Keratinocyte (primary cell): ENCODE results near the gene GJE1. TPM values are rescaled to one million over a fixed set of nuclear protein-coding genes. Genes with fewer than 3 reads are reported as not detected.
A peak's percentile ranks its signal among the peaks of the same experiment; 100 is the strongest.

Experiments
- DNase-seq: peaks from one replicate; pipeline ENCODE4 v3.0.0-alpha.2; 2011; ENCODE audit warnings: low read depth, missing footprints, low spot score
- FAIRE-seq: peaks from 2 replicates; lab custom pipeline; 2011; peaks lifted over from hg19 to GRCh38; lab: Jason Lieb, UNC
- H2AFZ ChIP-seq: 2 replicates; pipeline ENCODE4 v1.6.0; 2012; ENCODE audit warnings: low read length, control low read depth, inconsistent platforms; ENCODE audit not compliant: control insufficient read depth
- H3K27ac ChIP-seq: 2 replicates; pipeline ENCODE4 v1.5.1; 2011; ENCODE audit warnings: low read length; ENCODE audit not compliant: control insufficient read depth, insufficient read depth
- H3K27me3 ChIP-seq: 3 replicates; pipeline ENCODE4 v1.6.0; 2011; ENCODE audit warnings: low read length; ENCODE audit not compliant: control insufficient read depth, insufficient read depth; ENCODE audit errors: extremely low read depth
- H3K36me3 ChIP-seq, 2 experiments: 2 replicates in 1 of 2; 3 replicates in 1 of 2; pipeline ENCODE4 v1.5.1; 2011; ENCODE audit warnings: low read length in 2 of 2, mild to moderate bottlenecking in 1 of 2; ENCODE audit not compliant: control insufficient read depth in 2 of 2, insufficient read depth in 2 of 2; ENCODE audit errors: extremely low read depth in 1 of 2
- H3K4me1 ChIP-seq: 3 replicates; pipeline ENCODE4 v1.5.1; 2011; ENCODE audit warnings: low read length; ENCODE audit not compliant: control insufficient read depth, insufficient read depth; ENCODE audit errors: extremely low read depth
- H3K4me2 ChIP-seq: 3 replicates; pipeline ENCODE4 v1.6.0; 2011; ENCODE audit warnings: low read depth, low read length; ENCODE audit not compliant: control insufficient read depth, insufficient read depth; ENCODE audit errors: extremely low read depth
- H3K4me3 ChIP-seq, 3 experiments: fragments of 200-600 bp in 1 of 3; sonication (generic) in 1 of 3; 2 replicates in 2 of 3; 3 replicates in 1 of 3; pipeline ENCODE4 v1.5.1; 2011 to 2016; ENCODE audit warnings: low read length in 3 of 3, mild to moderate bottlenecking in 3 of 3, control low read depth in 2 of 3, inconsistent platforms in 1 of 3, low read depth in 1 of 3, mixed read lengths in 1 of 3, mixed run types in 1 of 3, moderate library complexity in 1 of 3; ENCODE audit not compliant: control insufficient read depth in 2 of 3, insufficient read depth in 2 of 3; ENCODE audit errors: extremely low read depth in 1 of 3
- H3K79me2 ChIP-seq: 2 replicates; pipeline ENCODE4 v1.6.0; 2012; ENCODE audit warnings: low read length; ENCODE audit not compliant: control insufficient read depth, insufficient read depth
- H3K9ac ChIP-seq: 3 replicates; pipeline ENCODE4 v1.6.0; 2011; ENCODE audit warnings: low read length; ENCODE audit not compliant: control insufficient read depth, insufficient read depth; ENCODE audit errors: extremely low read depth
- H3K9me1 ChIP-seq: 3 replicates; pipeline ENCODE4 v1.6.0; 2011; ENCODE audit warnings: low read length; ENCODE audit not compliant: control insufficient read depth, insufficient read depth; ENCODE audit errors: extremely low read depth
- H3K9me3 ChIP-seq: 2 replicates; pipeline ENCODE4 v1.5.1; 2012; ENCODE audit warnings: low read depth, low read length; ENCODE audit not compliant: control insufficient read depth
- H4K20me1 ChIP-seq: 3 replicates; pipeline ENCODE4 v1.6.0; 2011; ENCODE audit warnings: low read length; ENCODE audit not compliant: control insufficient read depth, insufficient read depth; ENCODE audit errors: extremely low read depth
- EZH2 ChIP-seq: IDR thresholded peaks from one replicate; pipeline ENCODE4 v1.6.1; 2012; ENCODE audit warnings: inconsistent platforms, mild to moderate bottlenecking, low read length, moderate library complexity
- dilution Hi-C: fragments of 300-500 bp; cut with MboI; formaldehyde crosslinking; loops from one replicate; pipeline ENCODE4 v1.7.0; 2020; ENCODE audit warnings: low sequenced_read_pairs; ENCODE audit not compliant: extremely low pct_ligation_motif_present
- polyA plus RNA-seq, 5 experiments: library from polyadenylated mRNA; depleted of rRNA in 3 of 5; stranded (reverse) in 3 of 5; stranded (forward) in 1 of 5; unstranded in 1 of 5; fragments of >200 nt; gene quantifications; 1 replicate in 1 of 5; 2 replicates in 3 of 5; 3 replicates in 1 of 5; pipeline versions ENCODE4 v1.2.1 to v1.2.3, GENCODE V29; 2011 to 2012; ENCODE audit warnings: missing spikeins in 2 of 5, low read depth in 1 of 5, low replicate concordance in 1 of 5
- TF ChIP-seq, protein P1 (sequence below), 3 experiments: IDR thresholded peaks in 1 of 3; conservative IDR thresholded peaks in 1 of 3; optimal IDR thresholded peaks in 1 of 3; 2 replicates in 2 of 3; 3 replicates in 1 of 3; pipeline versions ENCODE3 to v1.5.1; 2011; ENCODE audit warnings: low read length in 3 of 3, mild to moderate bottlenecking in 3 of 3, moderate library complexity in 2 of 3, control low read depth in 1 of 3, inconsistent platforms in 1 of 3; ENCODE audit not compliant: insufficient read depth in 2 of 3; ENCODE audit errors: extremely low read depth in 1 of 3

Gene GJE1
- polyA plus RNA-seq, 1 donor (not counting 4 experiments of a cell fraction or from before 2014, with no cell fraction given) = not detected

GRCh38 chr6:142146828-142147662 lies 14.3 kb downstream of the GJE1 start, which contains the start of the genes NMBR and VTA1:
Gene NMBR, minus strand, starts transcription at chr6:142147122. Its CDS starts 58,464 bp downstream, at chr6:142088658.
Gene VTA1, plus strand, starts transcription at chr6:142147263. Its CDS starts 25 bp downstream, at chr6:142147288.
- Histone ChIP-seq H3K4me1 (peaks cover 13% of the 10 kb centered on the region), H3K27me3 (no peaks in the 10 kb centered on the region), H3K9me3 (no peaks in the 10 kb centered on the region), H4K20me1 (no peaks in the 10 kb centered on the region), H3K79me2 (peaks cover 49% of the 10 kb centered on the region), H2AFZ (peak within 1 kb of the TSS; percentile 92), H3K36me3 (peaks cover 0 to 4% of the 10 kb centered on the region in 2 experiments), H3K9ac (peak within 1 kb of the TSS; percentile 78), H3K4me3 (peak within 1 kb of the TSS; percentile 78 to 99 (median 95)), H3K27ac (peak within 1 kb of the TSS; percentile 67), H3K4me2 (peak within 1 kb of the TSS; percentile 90), H3K9me1 (no peaks in the 10 kb centered on the region)
- TF ChIP-seq, protein P1, sequence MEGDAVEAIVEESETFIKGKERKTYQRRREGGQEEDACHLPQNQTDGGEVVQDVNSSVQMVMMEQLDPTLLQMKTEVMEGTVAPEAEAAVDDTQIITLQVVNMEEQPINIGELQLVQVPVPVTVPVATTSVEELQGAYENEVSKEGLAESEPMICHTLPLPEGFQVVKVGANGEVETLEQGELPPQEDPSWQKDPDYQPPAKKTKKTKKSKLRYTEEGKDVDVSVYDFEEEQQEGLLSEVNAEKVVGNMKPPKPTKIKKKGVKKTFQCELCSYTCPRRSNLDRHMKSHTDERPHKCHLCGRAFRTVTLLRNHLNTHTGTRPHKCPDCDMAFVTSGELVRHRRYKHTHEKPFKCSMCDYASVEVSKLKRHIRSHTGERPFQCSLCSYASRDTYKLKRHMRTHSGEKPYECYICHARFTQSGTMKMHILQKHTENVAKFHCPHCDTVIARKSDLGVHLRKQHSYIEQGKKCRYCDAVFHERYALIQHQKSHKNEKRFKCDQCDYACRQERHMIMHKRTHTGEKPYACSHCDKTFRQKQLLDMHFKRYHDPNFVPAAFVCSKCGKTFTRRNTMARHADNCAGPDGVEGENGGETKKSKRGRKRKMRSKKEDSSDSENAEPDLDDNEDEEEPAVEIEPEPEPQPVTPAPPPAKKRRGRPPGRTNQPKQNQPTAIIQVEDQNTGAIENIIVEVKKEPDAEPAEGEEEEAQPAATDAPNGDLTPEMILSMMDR (optimal IDR thresholded peaks at IDR 0.05 in 1 of 3, IDR thresholded peaks at IDR 0.05 in 1 of 3, conservative IDR thresholded peaks at IDR 0.05 in 1 of 3; ENCODE audit: extremely low read depth in 1 of 3, insufficient read depth in 2 of 3, low read length in 3 of 3) = peak; percentile 77 to 93 (median 89)
- TF ChIP-seq EZH2 = no peak
- DNase-seq (peak; percentile 84), FAIRE-seq (peak; percentile 92)
- dilution Hi-C loops = no loop called here

DNA sequence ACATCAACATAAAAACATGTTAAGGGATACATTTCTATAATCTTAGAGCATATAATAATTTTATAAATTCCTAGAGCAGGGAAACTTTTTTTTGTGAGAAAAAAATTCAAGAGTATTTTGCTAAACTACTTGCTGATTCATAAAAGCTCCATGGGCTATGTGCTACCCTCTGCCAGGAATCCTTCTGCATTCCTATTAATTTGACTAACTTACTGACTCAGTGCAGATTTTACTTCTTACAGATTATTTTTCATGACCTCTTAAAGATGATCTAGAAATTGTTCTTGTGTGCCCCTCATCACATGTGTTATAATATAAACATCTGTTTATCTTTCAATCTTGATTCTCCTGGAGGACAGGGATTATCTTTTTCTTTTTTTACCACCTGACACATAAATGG lies 20.0 kb downstream of the GJE1 start:
- FAIRE-seq (no peak), DNase-seq (peak; percentile 17)
- no peaks in the 10 kb centered on the region for H3K27me3 ChIP-seq
- no peak overlapping the region for H3K4me3 ChIP-seq
- H3K36me3 ChIP-seq = peaks cover 0 to 4% of the 10 kb centered on the region in 2 experiments
- H3K9me3 ChIP-seq = no peaks in the 10 kb centered on the region
- peaks cover 90% of the 10 kb centered on the region for H3K79me2 ChIP-seq
- H3K9me1 ChIP-seq = no peaks in the 10 kb centered on the region
- no peaks in the 10 kb centered on the region for H4K20me1 ChIP-seq
- no peak overlapping the region for H3K27ac ChIP-seq
- H3K4me2 ChIP-seq = no peak overlapping the region
- no peak overlapping the region for H3K9ac ChIP-seq
- no peak overlapping the region for H2AFZ ChIP-seq
- H3K4me1 ChIP-seq = peaks cover 19% of the 10 kb centered on the region
- dilution Hi-C loops = no loop called here
- TF ChIP-seq, protein P1 (optimal IDR thresholded peaks at IDR 0.05 in 1 of 3, IDR thresholded peaks at IDR 0.05 in 1 of 3, conservative IDR thresholded peaks at IDR 0.05 in 1 of 3; ENCODE audit: extremely low read depth in 1 of 3, insufficient read depth in 2 of 3, low read length in 3 of 3) = no peak
- no peak for TF ChIP-seq EZH2
